Kidney (tissue), 14 donors: Measurements from ENCODE around the gene FAM20B. TPM values are rescaled to one million over a fixed set of nuclear protein-coding genes. Genes with fewer than 3 reads are reported as not detected.

ENCODE experiments used
- DNase-seq, 5 donors: peaks; one replicate each; pipeline ENCODE4 v3.0.0-alpha.2; 2013 to 2020
- FAIRE-seq: peaks from 2 replicates; lab custom pipeline; 2012; peaks lifted over from hg19 to GRCh38; lab: Jason Lieb, UNC
- H3K27ac ChIP-seq, 2 donors: one replicate each; pipeline ENCODE4 v1.7.0; 2013; ENCODE audit warnings: low read depth in 2 of 2, low read length in 2 of 2, inconsistent platforms in 1 of 2
- H3K27me3 ChIP-seq: one replicate; pipeline ENCODE4 v1.7.1; 2013; ENCODE audit warnings: low read length, inconsistent platforms; ENCODE audit not compliant: control insufficient read depth, insufficient read depth
- H3K36me3 ChIP-seq, 3 donors: one replicate each; pipeline versions ENCODE4 v1.7.0 to v1.7.1; 2013; ENCODE audit warnings: low read length in 3 of 3, control low read depth in 1 of 3, inconsistent platforms in 1 of 3; ENCODE audit not compliant: insufficient read depth in 3 of 3, control insufficient read depth in 2 of 3
- H3K4me1 ChIP-seq, 3 donors: one replicate each; pipeline versions ENCODE4 v1.7.0 to v1.7.1; 2013; ENCODE audit warnings: low read length in 3 of 3, inconsistent platforms in 1 of 3, low read depth in 1 of 3; ENCODE audit not compliant: control insufficient read depth in 2 of 3, insufficient read depth in 2 of 3
- H3K4me3 ChIP-seq, 3 donors: one replicate each; pipeline versions ENCODE4 v1.7.0 to v1.8.1; 2013; ENCODE audit warnings: low read length in 3 of 3, control low read depth in 1 of 3, inconsistent platforms in 1 of 3
- H3K9ac ChIP-seq, 3 donors: one replicate each; pipeline versions ENCODE4 v1.7.0 to v1.7.1; 2013; ENCODE audit warnings: low read length in 3 of 3, control low read depth in 1 of 3, inconsistent platforms in 1 of 3
- H3K9me3 ChIP-seq, 3 donors: one replicate each; pipeline versions ENCODE4 v1.7.0 to v1.7.1; 2013; ENCODE audit warnings: low read length in 3 of 3, control low read depth in 1 of 3, inconsistent platforms in 1 of 3; ENCODE audit not compliant: control insufficient read depth in 2 of 3, insufficient read depth in 1 of 3
- intact Hi-C: fragments of 100-400 bp; cut with DNase I; formaldehyde crosslinking; loops from one replicate; pipeline ENCODE4 v1.11.1; 2022
- polyA plus RNA-seq: library from polyadenylated mRNA; stranded (reverse); fragments of 350-450 nt; fragmentation: Illumina TruSeq; extraction: RNeasy Lipid Tissue Mini Kit (QIAGEN cat#74804); gene quantifications from one replicate; pipeline ENCODE4 v1.2.3, GENCODE V29; 2014; ENCODE audit warnings: low read depth, low replicate concordance; ENCODE audit not compliant: insufficient read depth
- total RNA-seq: library from RNA; stranded (reverse); fragmentation: NEBNext Ultra II Directional; extraction: Animal tissue kit (Norgen Biotek cat#: 25700); gene quantifications from one replicate; pipeline ENCODE4 v1.2.1, GENCODE V29; 2021
- TF ChIP-seq, protein P1 (sequence below): IDR thresholded peaks from 3 replicates; pipeline ENCODE4 v1.5.1; 2012; ENCODE audit warnings: mild to moderate bottlenecking, moderate library complexity, borderline replicate concordance; ENCODE audit not compliant: insufficient read depth; ENCODE audit errors: extremely low read depth
- donor health status: control.
- donor health status: control.
- donor health status: control.
- donor health status: control.
- donor health status: control.
- donor health status: DM: yes; HTN: yes; CAD: no.
- donor health status: Normal renal cell carcinoma (clear cell type).

FAM20B gene
- total and polyA plus RNA-seq, 2 donors from 2014 or later: 17.0 to 50.2 TPM

DNA sequence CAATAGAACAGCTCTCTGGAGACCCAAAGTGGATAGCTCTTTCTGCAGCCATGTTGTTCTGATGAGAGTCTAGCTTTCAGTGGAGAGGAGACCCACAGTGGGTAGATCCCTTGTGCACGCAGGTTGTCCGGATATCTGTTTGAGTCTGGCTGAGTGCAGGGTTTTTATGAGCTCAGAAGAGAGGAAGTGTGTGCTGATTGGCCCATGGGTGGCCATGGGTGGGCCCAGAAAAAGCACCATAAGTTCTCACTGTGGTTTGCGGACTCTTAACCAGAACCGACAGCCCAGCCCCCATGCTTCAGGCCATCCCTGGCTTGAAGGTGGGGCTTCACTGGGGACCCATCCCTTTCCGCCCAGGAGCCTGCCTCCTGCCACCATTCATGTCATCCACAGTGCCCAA is 17.0 kb downstream of the FAM20B start:
- H3K4me3 ChIP-seq: no peak overlapping the region
- no peaks in the 10 kb centered on the region for H3K36me3 ChIP-seq
- H3K4me1 ChIP-seq: no peaks in the 10 kb centered on the region
- H3K27ac ChIP-seq: no peak overlapping the region
- H3K9ac ChIP-seq: no peak overlapping the region
- peaks cover 0 to 1% (median 0%) of the 10 kb centered on the region in 3 donors for H3K9me3 ChIP-seq
- DNase-seq (no peak), FAIRE-seq (no peak)
- TF ChIP-seq, protein P1, sequence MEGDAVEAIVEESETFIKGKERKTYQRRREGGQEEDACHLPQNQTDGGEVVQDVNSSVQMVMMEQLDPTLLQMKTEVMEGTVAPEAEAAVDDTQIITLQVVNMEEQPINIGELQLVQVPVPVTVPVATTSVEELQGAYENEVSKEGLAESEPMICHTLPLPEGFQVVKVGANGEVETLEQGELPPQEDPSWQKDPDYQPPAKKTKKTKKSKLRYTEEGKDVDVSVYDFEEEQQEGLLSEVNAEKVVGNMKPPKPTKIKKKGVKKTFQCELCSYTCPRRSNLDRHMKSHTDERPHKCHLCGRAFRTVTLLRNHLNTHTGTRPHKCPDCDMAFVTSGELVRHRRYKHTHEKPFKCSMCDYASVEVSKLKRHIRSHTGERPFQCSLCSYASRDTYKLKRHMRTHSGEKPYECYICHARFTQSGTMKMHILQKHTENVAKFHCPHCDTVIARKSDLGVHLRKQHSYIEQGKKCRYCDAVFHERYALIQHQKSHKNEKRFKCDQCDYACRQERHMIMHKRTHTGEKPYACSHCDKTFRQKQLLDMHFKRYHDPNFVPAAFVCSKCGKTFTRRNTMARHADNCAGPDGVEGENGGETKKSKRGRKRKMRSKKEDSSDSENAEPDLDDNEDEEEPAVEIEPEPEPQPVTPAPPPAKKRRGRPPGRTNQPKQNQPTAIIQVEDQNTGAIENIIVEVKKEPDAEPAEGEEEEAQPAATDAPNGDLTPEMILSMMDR: no peak
- intact Hi-C loops: no loop called here
- no peaks in the 10 kb centered on the region for H3K27me3 ChIP-seq

DNA sequence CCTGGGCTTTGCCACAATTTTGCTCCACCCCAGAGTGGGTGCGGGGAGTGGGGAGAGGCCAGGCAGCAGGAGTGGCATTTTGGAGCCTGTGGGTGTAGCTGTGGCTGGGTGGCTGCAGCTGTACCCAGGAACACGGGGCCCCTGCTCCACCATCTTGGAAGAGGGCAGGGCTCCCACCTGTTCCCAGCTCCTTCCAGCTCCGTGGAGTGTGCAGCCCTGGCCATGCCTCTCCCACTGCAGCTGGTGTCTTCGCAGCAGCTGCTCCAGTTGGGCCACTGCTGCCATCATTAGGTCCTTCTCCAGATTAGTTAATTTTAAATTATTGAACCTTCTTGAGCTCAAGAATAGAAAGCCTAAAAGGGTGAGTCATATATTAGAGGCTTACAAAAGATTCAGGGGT is 17.6 kb downstream of the FAM20B start:
- TF ChIP-seq, protein P1: no peak
- peaks cover 0 to 1% (median 0%) of the 10 kb centered on the region in 3 donors for H3K9me3 ChIP-seq
- H3K9ac ChIP-seq: no peak overlapping the region
- no peaks in the 10 kb centered on the region for H3K27me3 ChIP-seq
- no peaks in the 10 kb centered on the region for H3K4me1 ChIP-seq
- intact Hi-C loops: no loop called here
- no peaks in the 10 kb centered on the region for H3K36me3 ChIP-seq
- H3K27ac ChIP-seq: no peak overlapping the region
- DNase-seq (no peak), FAIRE-seq (no peak)
- no peak overlapping the region for H3K4me3 ChIP-seq

DNA sequence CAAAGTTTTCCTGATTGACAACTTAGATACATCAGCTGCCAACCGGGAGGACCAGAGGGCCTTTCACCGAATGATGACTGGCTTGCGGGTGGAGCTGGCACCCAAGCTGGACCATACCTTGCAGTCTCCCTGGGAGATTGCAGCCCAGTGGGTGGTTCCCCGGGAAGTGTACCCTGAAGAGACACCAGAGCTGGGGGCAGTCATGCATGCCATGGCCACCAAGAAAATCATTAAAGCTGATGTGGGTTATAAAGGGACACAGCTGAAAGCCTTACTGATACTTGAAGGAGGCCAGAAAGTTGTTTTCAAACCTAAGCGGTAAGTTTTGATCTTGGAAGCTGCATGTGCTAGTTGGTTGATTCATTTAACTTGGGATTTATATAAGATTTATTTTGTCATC is 18.2 kb downstream of the FAM20B start:
- Histone ChIP-seq H3K4me3 (no peak overlapping the region), H3K9ac (no peak overlapping the region), H3K27ac (no peak overlapping the region), H3K4me1 (no peaks in the 10 kb centered on the region), H3K27me3 (no peaks in the 10 kb centered on the region), H3K9me3 (peaks cover 0 to 1% (median 0%) of the 10 kb centered on the region in 3 donors), H3K36me3 (no peaks in the 10 kb centered on the region)
- TF ChIP-seq, protein P1: no peak
- no peak for FAIRE-seq
- intact Hi-C loops: no loop called here
- no peak for DNase-seq
